Measurements from ENCODE around the gene LMBR1.
"Not testable (repeated sequence)": the region's sequence is repeated elsewhere in the genome, so short reads cannot be mapped to it uniquely, and the experiment has no call there.

GRCh38 chr7:156900093-156900492 is 7.1 kb upstream of the LMBR1 start:
- TF ChIP-seq CTCF (conservative IDR thresholded peaks at IDR 0.05; ENCODE audit: low read length); EZH2phosphoT487 (IDR thresholded peaks at IDR 0.05; ENCODE audit: borderline replicate concordance, low read depth, low read length): not testable (repeated sequence)
